Transverse colon (tissue), 4 donors: Measurements from ENCODE around the gene ARRB1. TPM values are rescaled to one million over a fixed set of nuclear protein-coding genes. Genes with fewer than 3 reads are reported as not detected.
"Not testable (repeated sequence)": the region's sequence is repeated elsewhere in the genome, so short reads cannot be mapped to it uniquely, and the experiment has no call there.

Source experiments
- DNase-seq: peaks from one replicate; pipeline ENCODE4 v3.0.0-alpha.2; 2019
- H3K27ac ChIP-seq, 4 donors: fragments of 200-600 bp; sonication (generic); 2 replicates each; pipeline ENCODE4 v1.5.1; 2016 to 2018; ENCODE audit warnings: inconsistent platforms in 4 of 4
- H3K27me3 ChIP-seq: fragments of 200-600 bp; sonication (generic); 2 replicates; pipeline ENCODE4 v1.5.1; 2017; ENCODE audit warnings: inconsistent platforms
- H3K36me3 ChIP-seq, 4 donors: fragments of 200-600 bp; sonication (generic); 2 replicates each; pipeline ENCODE4 v1.5.1; 2017 to 2019; ENCODE audit warnings: inconsistent platforms in 4 of 4
- H3K4me1 ChIP-seq, 4 donors: fragments of 200-600 bp; sonication (generic); 2 replicates each; pipeline ENCODE4 v1.5.1; 2017 to 2020; ENCODE audit warnings: inconsistent platforms in 4 of 4
- H3K4me3 ChIP-seq, 4 donors: fragments of 200-600 bp; sonication (generic); 1 replicate in 1 of 4; 2 replicates in 3 of 4; pipeline versions ENCODE4 v1.5.1 to v1.6.1; 2017 to 2019; ENCODE audit warnings: inconsistent platforms in 4 of 4
- H3K9me3 ChIP-seq, 2 donors: fragments of 200-600 bp; sonication (generic); 2 replicates each; pipeline ENCODE4 v1.5.1; 2017 to 2019; ENCODE audit warnings: inconsistent platforms in 2 of 2
- CTCF ChIP-seq, 5 experiments: fragments of 200-600 bp in 3 of 5; fragments of 450-650 bp in 2 of 5; sonication (generic) in 3 of 5; IDR thresholded peaks; 1 replicate in 2 of 5; 2 replicates in 3 of 5; pipeline ENCODE4 v1.5.1; 2016 to 2017; ENCODE audit warnings: antibody characterized with exemption in 5 of 5, inconsistent platforms in 3 of 5, mild to moderate bottlenecking in 2 of 5, moderate library complexity in 1 of 5
- EP300 ChIP-seq: sonication (generic); formaldehyde crosslinking; IDR thresholded peaks from one replicate; pipeline ENCODE4 v1.6.1; 2017; ENCODE audit warnings: antibody characterized with exemption, low read depth
- POLR2A ChIP-seq: fragments of 450-650 bp; IDR thresholded peaks from one replicate; pipeline ENCODE4 v1.6.1; 2016; ENCODE audit warnings: antibody characterized with exemption, mild to moderate bottlenecking, moderate library complexity
- POLR2AphosphoS5 ChIP-seq, 3 donors: sonication (generic); formaldehyde crosslinking; IDR thresholded peaks; one replicate each; pipeline ENCODE4 v1.6.1; 2016; ENCODE audit warnings: antibody characterized with exemption in 3 of 3
- WGBS, 2 donors: methylation state at CpG; one replicate each; pipeline ENCODE4 v1.1.5; 2018; ENCODE audit warnings: low coverage in 1 of 2; 5-methylcytosine and 5-hydroxymethylcytosine counted together
- in situ Hi-C, 4 donors: fragments of 200-750 bp; cut with MboI; loops; one replicate each; pipeline versions ENCODE4 v1.15.0 to v1.15.1; 2017; ENCODE audit warnings: low sequenced_read_pairs in 3 of 4, low pct_ligation_motif_present in 1 of 4, low pct_unique_long_range_greater_than_20kb in 1 of 4
- intact Hi-C: fragments of 100-400 bp; cut with DNase I; formaldehyde crosslinking; loops from one replicate; pipeline ENCODE4 v1.15.1; 2023; ENCODE audit warnings: low total_unique reads
- total RNA-seq, 4 donors: library from RNA; depleted of rRNA; stranded (reverse); fragments of >200 nt; gene quantifications; one replicate each; pipeline ENCODE4 v1.1.0, GENCODE V29; 2016

The ARRB1 gene
- total RNA-seq, 4 donors from 2014 or later = 55.7 to 88.2 (median 78.0) TPM

- peak in 1 of 3 donors; percentile 32 for TF ChIP-seq POLR2AphosphoS5 (IDR thresholded peaks at IDR 0.05)
- no peak for TF ChIP-seq EP300
- TF ChIP-seq CTCF (IDR thresholded peaks at IDR 0.05) = no peak
- TF ChIP-seq POLR2A = no peak
- in situ Hi-C loops = loop anchor here (5.0 to 10.0 kb wide), 5 partner anchors 46 to 106 kb away; no protein-coding TSS in a partner anchor
- WGBS, 2 donors = 52 to 63% methylated on average over 2 to 7 of the region's 7 CpGs
These were observed 29.4 kb upstream of the ARRB1 start for GRCh38 chr11:75380716-75381420.

DNA sequence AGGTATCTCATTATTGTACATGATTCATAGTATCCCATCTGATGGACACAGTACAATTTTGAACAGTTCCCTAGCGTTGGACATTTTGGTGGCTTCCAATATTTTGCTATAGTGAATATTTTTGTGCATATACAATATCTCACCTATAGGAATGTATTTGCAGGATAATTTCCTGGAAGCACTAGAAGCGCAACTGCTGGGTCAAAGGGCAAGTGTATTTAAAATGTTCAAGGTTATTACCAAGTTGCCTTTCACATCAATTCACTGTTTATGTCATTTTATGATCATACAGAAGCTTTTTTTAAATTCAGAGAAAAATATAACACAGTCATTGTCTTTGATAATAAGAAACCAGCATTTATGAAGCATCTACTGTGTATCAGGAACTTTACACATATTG is 28.8 kb upstream of the ARRB1 start:
- Histone ChIP-seq H3K4me3 (no peak overlapping the region), H3K9me3 (no peaks in the 10 kb centered on the region), H3K36me3 (no peaks in the 10 kb centered on the region), H3K4me1 (peaks cover 8 to 44% (median 18%) of the 10 kb centered on the region in 4 donors), H3K27ac (peak overlapping the region; percentile 68 to 76 (median 72)), H3K27me3 (no peaks in the 10 kb centered on the region)
- TF ChIP-seq POLR2AphosphoS5 (IDR thresholded peaks at IDR 0.05) = no peak
- peak in 2 of 5 experiments; percentile 22 to 27 for TF ChIP-seq CTCF (IDR thresholded peaks at IDR 0.05)
- 48 to 52% methylated on average over 2 of the region's 2 CpGs for WGBS, 2 donors
- intact Hi-C loops = loop anchor here (10.0 kb wide), 1 partner anchor 1065 kb away; the partner anchor contains the start of gene EMSY
- DNase-seq = no peak
- in situ Hi-C loops = loop anchor here (5.0 to 10.0 kb wide), 5 partner anchors 45 to 105 kb away; no protein-coding TSS in a partner anchor

More at GRCh38 chr11:75380716-75381420, 29.4 kb upstream of the ARRB1 start:
- Histone ChIP-seq H3K27me3 (no peaks in the 10 kb centered on the region), H3K9me3 (no peaks in the 10 kb centered on the region), H3K27ac (peak overlapping the region; percentile 68 to 76 (median 72)), H3K4me1 (peaks cover 8 to 44% (median 19%) of the 10 kb centered on the region in 4 donors), H3K36me3 (no peaks in the 10 kb centered on the region), H3K4me3 (no peak overlapping the region)
- peak; percentile 61 for DNase-seq
- intact Hi-C loops = loop anchor here (10.0 kb wide), 1 partner anchor 1064 kb away; the partner anchor contains the start of gene EMSY

- H3K27ac ChIP-seq = not testable (repeated sequence)
These were observed 27.3 kb upstream of the ARRB1 start for GRCh38 chr11:75378776-75379175.

DNA sequence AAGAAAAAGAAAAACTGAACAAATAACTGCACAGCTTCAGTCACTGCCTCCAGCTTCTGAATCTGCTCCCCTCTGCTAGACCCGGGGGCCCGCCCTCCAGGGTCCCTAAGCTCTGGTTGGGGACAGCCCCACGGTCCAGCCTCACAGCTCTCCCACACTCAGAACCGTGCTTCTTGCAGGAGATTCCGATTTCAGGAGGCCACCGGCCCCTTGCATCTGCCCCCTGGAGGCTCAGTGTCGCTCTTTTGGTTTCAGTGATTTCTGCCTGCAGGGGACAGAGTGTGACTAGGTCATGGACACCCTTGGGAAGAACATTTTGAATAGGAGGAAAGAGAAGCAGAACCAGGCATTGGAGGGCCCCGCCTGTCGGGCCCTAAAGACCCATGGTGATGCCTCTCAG is 24.7 kb upstream of the ARRB1 start:
- DNase-seq = no peak
- no peaks in the 10 kb centered on the region for H3K36me3 ChIP-seq
- H3K9me3 ChIP-seq = no peaks in the 10 kb centered on the region
- in situ Hi-C loops (no loop called here), intact Hi-C loops (no loop called here)
- no peaks in the 10 kb centered on the region for H3K27me3 ChIP-seq
- TF ChIP-seq POLR2A (no peak), CTCF (IDR thresholded peaks at IDR 0.05) (no peak), POLR2AphosphoS5 (IDR thresholded peaks at IDR 0.05) (no peak), EP300 (no peak)
- H3K4me3 ChIP-seq = no peak overlapping the region
- H3K4me1 ChIP-seq = peaks cover 18 to 44% (median 26%) of the 10 kb centered on the region in 4 donors
- WGBS, 2 donors = 82% methylated on average over 9 of the region's 9 CpGs; no CpG with 5 or more reads in 1 of the 2 donors
- H3K27ac ChIP-seq = no peak overlapping the region

More at GRCh38 chr11:75378776-75379175, 27.3 kb upstream of the ARRB1 start:
- WGBS, 2 donors = 90 to 93% methylated on average over 5 to 17 of the region's 17 CpGs
- DNase-seq, H3K27me3 ChIP-seq, H3K36me3 ChIP-seq, H3K9me3 ChIP-seq, intact Hi-C loops, in situ Hi-C loops, H3K4me3 ChIP-seq: not testable (repeated sequence)
- H3K4me1 ChIP-seq = peaks cover 8 to 32% (median 14%) of the 10 kb centered on the region in 4 donors
